GM10266 (cell line): ENCODE data around the gene NDUFC1.
"Not testable (repeated sequence)": the region's sequence is repeated elsewhere in the genome, so short reads cannot be mapped to it uniquely, and the experiment has no call there.

Experiments
- DNase-seq: peaks from one replicate; pipeline ENCODE4 v3.0.0; 2012; ENCODE audit errors: extremely low spot score
- CTCF ChIP-seq: IDR thresholded peaks from 2 replicates; pipeline ENCODE4 v1.5.1; 2012; ENCODE audit warnings: mild to moderate bottlenecking, low read depth; ENCODE audit not compliant: control insufficient read depth, insufficient read depth; ENCODE audit errors: missing control alignments

NDUFC1 gene

DNA sequence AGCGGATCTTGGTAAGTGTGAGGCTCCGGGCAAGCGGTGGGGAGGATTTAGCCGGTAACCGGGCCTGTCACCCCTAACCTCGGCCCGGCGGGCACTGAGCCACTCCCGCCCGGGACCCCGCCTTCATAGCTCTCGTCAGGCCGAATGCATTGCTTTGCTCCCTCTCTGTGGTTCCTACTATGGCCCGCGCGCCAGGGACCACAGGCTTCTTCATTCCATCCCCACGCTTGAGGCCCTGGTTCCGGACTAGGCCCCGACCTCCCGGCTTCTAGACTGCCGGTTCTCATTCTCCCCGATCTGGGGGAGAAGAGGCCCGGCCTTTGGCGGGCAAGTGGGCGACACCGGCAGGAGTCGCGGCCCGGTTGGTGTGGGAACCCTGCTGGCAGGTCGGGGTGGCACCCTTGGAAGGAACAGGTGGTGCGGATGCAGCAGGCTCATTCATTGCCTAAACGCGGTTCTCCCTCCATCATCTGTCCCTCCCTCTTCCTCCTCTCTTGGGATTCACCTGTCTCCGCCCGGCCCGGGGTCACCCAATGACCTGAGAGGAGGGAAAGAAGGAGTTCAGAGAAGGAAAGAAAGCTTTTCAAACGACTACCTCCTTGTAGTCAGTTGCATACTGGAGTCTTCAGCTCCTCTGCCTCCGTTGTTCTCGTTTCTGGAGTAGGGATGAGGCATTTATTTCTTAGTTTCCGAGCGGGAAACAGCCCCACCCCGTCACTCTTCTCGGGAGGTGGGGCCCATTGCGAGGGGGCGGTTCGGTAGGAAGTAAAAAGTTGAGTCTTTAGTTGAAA lies at the start of gene NDUFC1:
Gene NDUFC1 (minus strand): TSS at position 657 of the 791 bp plus-strand sequence. CDS start 6,679 bp downstream, outside the sequence.
- peak; percentile 47 for DNase-seq
- TF ChIP-seq CTCF: no peak

DNA sequence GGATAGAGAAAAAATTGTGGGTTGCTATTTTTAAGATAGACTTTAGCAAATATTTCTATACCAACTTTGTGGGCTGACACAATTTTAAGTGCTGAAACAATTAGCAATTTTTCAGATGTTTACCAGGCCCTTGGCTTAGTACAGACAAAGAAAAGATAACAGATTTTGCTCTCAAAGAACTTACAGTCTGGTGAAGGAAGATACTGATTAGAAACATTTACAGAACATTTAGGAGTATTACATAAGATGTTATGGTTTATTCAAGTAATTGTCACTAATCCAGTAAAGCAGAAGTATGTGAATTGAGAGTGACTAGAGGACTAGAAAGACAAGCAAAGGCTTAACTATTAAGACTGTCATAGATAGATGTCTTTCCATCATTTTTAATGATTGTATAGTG lies 35.3 kb upstream of the NDUFC1 start:
- DNase-seq: no peak
- TF ChIP-seq CTCF: no peak

DNA sequence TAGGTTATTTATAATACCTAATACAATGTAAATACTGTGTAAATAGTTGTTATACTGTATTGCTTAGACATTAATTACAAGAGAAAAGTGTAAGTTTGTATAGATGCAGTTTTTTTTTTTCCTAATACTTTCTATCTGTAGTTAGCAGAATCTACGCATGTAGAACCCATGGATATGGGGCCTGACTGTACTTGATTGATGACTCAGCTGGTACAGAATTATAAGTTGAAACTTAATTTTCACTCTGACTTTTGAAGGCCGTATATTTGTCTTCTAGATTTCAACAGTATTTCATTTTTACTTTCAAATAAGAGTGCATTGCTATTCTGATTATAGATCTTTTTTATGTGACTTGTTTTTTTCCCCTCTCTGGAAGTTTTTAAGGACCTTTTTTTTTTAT lies 30.8 kb upstream of the NDUFC1 start:
- no peak for DNase-seq
- TF ChIP-seq CTCF: no peak

DNA sequence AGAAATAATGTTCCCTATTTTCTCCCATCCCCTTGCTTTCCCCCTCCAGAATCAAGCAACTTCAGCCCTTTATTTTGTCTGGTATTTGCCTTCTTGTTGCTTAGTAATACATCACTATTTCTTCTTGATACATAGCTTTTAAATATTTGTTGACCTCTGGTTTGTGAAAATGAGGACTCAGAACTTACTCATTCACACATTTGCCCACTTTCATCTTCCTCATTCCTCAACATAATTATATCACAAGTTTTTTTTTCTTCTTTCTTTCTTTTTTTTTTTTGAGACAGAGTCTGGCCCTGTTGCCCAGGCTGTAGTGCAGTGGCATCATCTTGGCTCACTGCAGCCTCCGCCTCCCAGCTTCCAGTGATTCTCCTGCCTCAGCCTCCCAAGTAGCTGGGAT lies 28.9 kb upstream of the NDUFC1 start:
- no peak for DNase-seq
- TF ChIP-seq CTCF: no peak

- no peak for TF ChIP-seq CTCF
- no peak for DNase-seq
Measured at GRCh38 chr4:139330283-139330682, 28.0 kb upstream of the NDUFC1 start.

DNA sequence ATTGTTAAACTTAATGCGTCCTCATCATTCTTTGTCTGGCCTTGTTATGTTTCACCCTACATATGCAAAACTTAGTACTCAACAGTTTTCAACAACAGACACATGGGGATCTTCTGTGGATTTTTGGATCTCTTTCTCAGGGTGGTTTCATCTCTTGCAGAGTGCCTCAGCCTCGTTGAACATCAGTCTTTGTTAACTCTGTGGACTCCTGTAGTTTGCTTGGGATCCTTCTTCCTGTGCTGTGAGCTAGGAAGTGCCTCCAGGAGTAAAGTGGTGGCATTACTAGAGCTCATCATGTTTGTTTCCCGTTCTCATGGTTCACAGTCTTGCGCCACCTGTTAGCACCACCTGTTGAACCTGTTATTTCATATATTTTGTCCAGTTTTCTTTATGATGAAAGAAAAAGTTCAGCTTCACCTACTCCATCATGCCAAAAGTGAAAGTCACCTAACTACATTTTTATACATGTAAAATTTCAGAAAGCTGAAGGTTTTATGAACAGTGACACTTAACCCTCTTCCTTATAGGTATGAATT lies 27.5 kb upstream of the NDUFC1 start:
- TF ChIP-seq CTCF: no peak
- DNase-seq: no peak

DNA sequence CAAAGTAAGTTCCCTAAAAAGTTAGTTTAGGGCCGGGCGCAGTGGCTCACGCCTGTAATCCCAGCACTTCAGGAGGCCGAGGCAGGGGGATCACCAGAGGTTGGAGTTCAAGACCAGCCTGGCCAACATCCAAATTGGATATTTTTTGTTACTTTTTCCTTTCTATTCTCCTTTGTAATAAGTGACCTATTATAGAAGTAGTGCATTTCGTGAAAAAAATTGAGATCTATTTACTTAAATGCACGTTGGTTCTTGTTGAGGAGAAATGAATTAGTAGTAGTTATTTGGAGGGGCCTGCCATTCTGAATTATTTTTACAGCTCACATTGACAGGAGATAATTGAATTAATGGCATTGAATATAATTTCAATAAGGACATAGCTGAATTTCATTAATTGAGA lies 22.3 kb upstream of the NDUFC1 start:
- no peak for DNase-seq
- TF ChIP-seq CTCF: no peak

- not testable (repeated sequence) for DNase-seq
Measured at GRCh38 chr4:139322541-139322940, 20.3 kb upstream of the NDUFC1 start.

GRCh38 chr4:139322070-139322469 lies 19.8 kb upstream of the NDUFC1 start:
- DNase-seq: not testable (repeated sequence)
